Astrocyte (in vitro differentiated cells and primary cell): ENCODE measurements around the gene CBX6. TPM values are rescaled to one million over a fixed set of nuclear protein-coding genes. Genes with fewer than 3 reads are reported as not detected.

Experiments
- DNase-seq: peaks from one replicate; pipeline ENCODE4 v3.0.0-alpha.2; 2010; ENCODE audit warnings: low read depth
- FAIRE-seq: peaks from 2 replicates; lab custom pipeline; 2011; peaks lifted over from hg19 to GRCh38; lab: Jason Lieb, UNC
- H2AFZ ChIP-seq: 2 replicates; pipeline ENCODE4 v1.6.0; 2012; ENCODE audit warnings: low read depth, low read length, inconsistent platforms
- H3K27ac ChIP-seq: 2 replicates; pipeline ENCODE4 v1.5.1; 2011; ENCODE audit warnings: low read depth, low read length, inconsistent platforms
- H3K27me3 ChIP-seq: 2 replicates; pipeline ENCODE4 v1.6.0; 2011; ENCODE audit warnings: low read length, inconsistent platforms; ENCODE audit not compliant: insufficient read depth
- H3K36me3 ChIP-seq: 2 replicates; pipeline ENCODE4 v1.5.1; 2011; ENCODE audit warnings: low read length, inconsistent platforms; ENCODE audit not compliant: insufficient read depth
- H3K4me1 ChIP-seq: 2 replicates; pipeline ENCODE4 v1.5.1; 2011; ENCODE audit warnings: low read length, inconsistent platforms; ENCODE audit not compliant: insufficient read depth
- H3K4me2 ChIP-seq: 2 replicates; pipeline ENCODE4 v1.6.0; 2012; ENCODE audit warnings: low read length, inconsistent platforms
- H3K4me3 ChIP-seq: 2 replicates; pipeline ENCODE4 v1.5.1; 2011; ENCODE audit warnings: low read depth, mild to moderate bottlenecking, low read length, inconsistent platforms; ENCODE audit not compliant: insufficient read depth
- H3K79me2 ChIP-seq: 2 replicates; pipeline ENCODE4 v1.6.0; 2012; ENCODE audit warnings: mild to moderate bottlenecking, low read length, inconsistent platforms; ENCODE audit not compliant: insufficient read depth
- H3K9ac ChIP-seq: 2 replicates; pipeline ENCODE4 v1.6.0; 2012; ENCODE audit warnings: mild to moderate bottlenecking, low read length, inconsistent platforms
- H3K9me3 ChIP-seq: 2 replicates; pipeline ENCODE4 v1.5.1; 2012; ENCODE audit warnings: low read depth, mild to moderate bottlenecking, low read length, inconsistent platforms; ENCODE audit not compliant: insufficient read depth
- H4K20me1 ChIP-seq: 2 replicates; pipeline ENCODE4 v1.6.0; 2012; ENCODE audit warnings: low read length, inconsistent platforms; ENCODE audit not compliant: insufficient read depth
- H3K27ac Mint-ChIP-seq: one replicate; pipeline ENCODE4 v1.8.0; 2021; ENCODE audit warnings: mild to moderate bottlenecking, mixed read lengths; ENCODE audit not compliant: unreplicated experiment
- H3K27me3 Mint-ChIP-seq: one replicate; pipeline ENCODE4 v1.8.0; 2021; ENCODE audit warnings: low read depth, mixed read lengths; ENCODE audit not compliant: unreplicated experiment
- H3K36me3 Mint-ChIP-seq: one replicate; pipeline ENCODE4 v1.8.0; 2021; ENCODE audit warnings: low read depth, mixed read lengths; ENCODE audit not compliant: unreplicated experiment
- H3K4me1 Mint-ChIP-seq: one replicate; pipeline ENCODE4 v1.8.0; 2021; ENCODE audit warnings: low read depth, mixed read lengths; ENCODE audit not compliant: unreplicated experiment
- H3K4me3 Mint-ChIP-seq: one replicate; pipeline ENCODE4 v1.8.0; 2021; ENCODE audit warnings: mild to moderate bottlenecking, moderate library complexity, mixed read lengths; ENCODE audit not compliant: unreplicated experiment
- H3K9me3 Mint-ChIP-seq: one replicate; pipeline ENCODE4 v1.8.0; 2021; ENCODE audit warnings: mild to moderate bottlenecking, mixed read lengths; ENCODE audit not compliant: unreplicated experiment
- CTCF ChIP-seq: IDR thresholded peaks from 2 replicates; pipeline ENCODE4 v1.5.1; 2011; ENCODE audit warnings: low read depth, mild to moderate bottlenecking, inconsistent platforms, low read length, moderate library complexity; ENCODE audit not compliant: insufficient read depth
- EZH2 ChIP-seq: IDR thresholded peaks from 2 replicates; pipeline ENCODE4 v1.6.1; 2012; ENCODE audit warnings: mild to moderate bottlenecking, low read length, inconsistent platforms; ENCODE audit not compliant: insufficient read depth
- total RNA-seq: library from RNA; stranded (reverse); gene quantifications from 2 replicates; pipeline ENCODE4 v1.2.1, GENCODE V29; 2021

Gene CBX6
- total RNA-seq, 1 donor from 2014 or later, result 34.9 TPM

GRCh38 chr22:38866399-38867123 lies 5.5 kb downstream of the CBX6 start:
- Mint-ChIP-seq H3K27ac (no peak overlapping the region), H3K4me1 (peaks cover 8% of the 10 kb centered on the region), H3K27me3 (no peaks in the 10 kb centered on the region), H3K36me3 (peaks cover 3% of the 10 kb centered on the region), H3K4me3 (no peak overlapping the region), H3K9me3 (no peaks in the 10 kb centered on the region)
- no peak overlapping the region for H2AFZ ChIP-seq
- H3K9ac ChIP-seq, result no peak overlapping the region
- TF ChIP-seq CTCF (no peak), EZH2 (no peak)
- peaks cover 83% of the 10 kb centered on the region for H4K20me1 ChIP-seq
- H3K27me3 ChIP-seq, result no peaks in the 10 kb centered on the region
- peaks cover 24% of the 10 kb centered on the region for H3K4me1 ChIP-seq
- no peak overlapping the region for H3K27ac ChIP-seq
- no peak for FAIRE-seq
- no peak overlapping the region for H3K4me2 ChIP-seq
- H3K9me3 ChIP-seq, result no peaks in the 10 kb centered on the region
- peaks cover 32% of the 10 kb centered on the region for H3K79me2 ChIP-seq
- no peaks in the 10 kb centered on the region for H3K36me3 ChIP-seq
- H3K4me3 ChIP-seq, result no peak overlapping the region
- no peak for DNase-seq

GRCh38 chr22:38866024-38866398 lies 6.0 kb downstream of the CBX6 start:
- H3K4me3 ChIP-seq, result no peak overlapping the region
- TF ChIP-seq EZH2 (no peak), CTCF (no peak)

More at GRCh38 chr22:38866024-38866398, 6.0 kb downstream of the CBX6 start:
- peaks cover 21% of the 10 kb centered on the region for H3K4me1 ChIP-seq
- no peak overlapping the region for H3K27ac ChIP-seq
- Mint-ChIP-seq H3K27ac (no peak overlapping the region), H3K9me3 (no peaks in the 10 kb centered on the region), H3K4me3 (no peak overlapping the region), H3K36me3 (peaks cover 3% of the 10 kb centered on the region), H3K27me3 (no peaks in the 10 kb centered on the region), H3K4me1 (peaks cover 8% of the 10 kb centered on the region)
- H3K9me3 ChIP-seq, result no peaks in the 10 kb centered on the region
- H4K20me1 ChIP-seq, result peaks cover 87% of the 10 kb centered on the region
- no peaks in the 10 kb centered on the region for H3K36me3 ChIP-seq
- no peak overlapping the region for H3K9ac ChIP-seq
- no peak for FAIRE-seq
- no peak for DNase-seq
- H3K4me2 ChIP-seq, result no peak overlapping the region
- H3K79me2 ChIP-seq, result peaks cover 26% of the 10 kb centered on the region
- no peak overlapping the region for H2AFZ ChIP-seq
- H3K27me3 ChIP-seq, result no peaks in the 10 kb centered on the region
